ENCODE data around the gene ISCA1.

GRCh38 chr9:86256653-86257052 is 25.7 kb downstream of the ISCA1 start:
- TF ChIP-seq, protein P1, sequence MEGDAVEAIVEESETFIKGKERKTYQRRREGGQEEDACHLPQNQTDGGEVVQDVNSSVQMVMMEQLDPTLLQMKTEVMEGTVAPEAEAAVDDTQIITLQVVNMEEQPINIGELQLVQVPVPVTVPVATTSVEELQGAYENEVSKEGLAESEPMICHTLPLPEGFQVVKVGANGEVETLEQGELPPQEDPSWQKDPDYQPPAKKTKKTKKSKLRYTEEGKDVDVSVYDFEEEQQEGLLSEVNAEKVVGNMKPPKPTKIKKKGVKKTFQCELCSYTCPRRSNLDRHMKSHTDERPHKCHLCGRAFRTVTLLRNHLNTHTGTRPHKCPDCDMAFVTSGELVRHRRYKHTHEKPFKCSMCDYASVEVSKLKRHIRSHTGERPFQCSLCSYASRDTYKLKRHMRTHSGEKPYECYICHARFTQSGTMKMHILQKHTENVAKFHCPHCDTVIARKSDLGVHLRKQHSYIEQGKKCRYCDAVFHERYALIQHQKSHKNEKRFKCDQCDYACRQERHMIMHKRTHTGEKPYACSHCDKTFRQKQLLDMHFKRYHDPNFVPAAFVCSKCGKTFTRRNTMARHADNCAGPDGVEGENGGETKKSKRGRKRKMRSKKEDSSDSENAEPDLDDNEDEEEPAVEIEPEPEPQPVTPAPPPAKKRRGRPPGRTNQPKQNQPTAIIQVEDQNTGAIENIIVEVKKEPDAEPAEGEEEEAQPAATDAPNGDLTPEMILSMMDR (conservative IDR thresholded peaks at IDR 0.05 in 1 of 2, IDR thresholded peaks at IDR 0.05 in 1 of 2; ENCODE audit: low read depth in 1 of 2, low read length in 2 of 2), result no peak
- no peak for TF ChIP-seq EZH2 (IDR thresholded peaks at IDR 0.05; ENCODE audit: low read length, missing control alignments)

All from fibroblast of lung (primary cell).